ENCODE data around the gene KLHDC8A.
"Not testable (repeated sequence)": the region's sequence is repeated elsewhere in the genome, so short reads cannot be mapped to it uniquely, and the experiment has no call there.

The KLHDC8A gene

GRCh38 chr1:205370780-205371179 is 14.1 kb upstream of the KLHDC8A start:
- no peak for DNase-seq

DNA sequence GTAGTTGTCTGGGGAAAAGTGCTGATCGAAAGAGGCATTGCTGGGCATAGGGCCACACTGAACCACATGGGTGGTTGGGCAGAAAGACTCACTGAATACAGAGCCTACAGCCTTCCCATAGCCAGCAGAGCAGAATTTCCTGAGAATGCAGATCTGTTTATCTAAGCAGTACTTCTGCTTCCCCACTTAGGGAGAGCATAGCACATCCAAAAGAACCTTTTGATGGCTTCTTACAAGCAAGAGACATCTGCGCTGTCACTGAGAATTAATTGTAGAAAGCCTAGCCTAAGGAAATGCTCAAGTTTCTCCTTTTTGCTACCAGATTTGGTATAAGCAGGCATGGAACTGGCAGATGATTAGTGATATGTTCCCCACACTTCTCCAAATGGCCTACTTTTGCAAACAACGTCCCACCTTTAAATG is 13.0 kb upstream of the KLHDC8A start:
- DNase-seq, result no peak

DNA sequence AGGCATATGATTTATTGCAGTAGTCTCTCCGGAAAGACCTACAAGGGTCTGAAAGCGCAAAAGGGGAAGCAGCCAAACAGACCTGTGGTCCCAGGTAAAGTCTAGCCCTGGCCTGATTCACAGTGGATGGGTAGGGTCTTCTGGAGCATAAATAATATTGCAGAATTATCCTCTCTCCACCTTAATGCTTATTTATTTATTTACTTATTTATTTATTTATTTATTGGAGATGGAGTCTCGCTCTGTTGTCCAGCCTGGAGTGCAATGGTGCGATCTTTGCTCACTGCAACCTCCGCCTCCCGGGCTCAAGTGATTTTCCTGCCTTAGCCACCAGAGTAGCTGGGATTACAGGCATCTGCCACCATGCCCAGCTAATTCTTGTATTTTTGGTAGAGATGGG is 11.8 kb upstream of the KLHDC8A start:
- no peak for DNase-seq

DNA sequence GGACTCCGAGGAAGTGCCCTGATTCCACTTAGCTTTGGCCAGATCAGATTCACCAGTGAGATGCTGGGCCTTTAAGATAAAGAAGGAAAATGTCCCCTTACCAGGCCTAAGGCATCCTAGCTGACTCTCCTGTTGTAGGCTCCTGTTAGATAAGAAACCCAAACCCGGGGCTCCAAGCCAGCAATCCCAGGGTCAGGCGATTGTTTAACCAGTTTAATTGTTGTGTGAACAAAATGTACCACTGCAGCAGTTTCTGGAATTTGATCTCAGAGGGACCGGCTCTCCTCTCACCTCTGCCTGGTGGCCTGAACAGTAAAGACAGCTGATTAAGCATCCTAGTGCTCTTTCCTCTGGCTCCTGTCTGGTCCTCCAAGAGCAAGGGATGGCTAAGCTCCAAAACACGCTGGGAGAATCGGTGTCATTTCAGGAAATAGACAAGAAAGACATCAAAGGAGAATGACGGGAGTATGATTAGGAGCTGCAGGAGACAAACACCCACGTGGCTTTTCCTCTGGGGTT is 9.3 kb upstream of the KLHDC8A start:
- no peak for DNase-seq

- not testable (repeated sequence) for DNase-seq
These were observed 8.4 kb upstream of the KLHDC8A start for GRCh38 chr1:205365086-205365485.

- DNase-seq, result no peak
These were observed 4.2 kb upstream of the KLHDC8A start for GRCh38 chr1:205360891-205361290.

GRCh38 chr1:205359771-205360565 is 3.2 kb upstream of the KLHDC8A start:
- no peak for DNase-seq

DNA sequence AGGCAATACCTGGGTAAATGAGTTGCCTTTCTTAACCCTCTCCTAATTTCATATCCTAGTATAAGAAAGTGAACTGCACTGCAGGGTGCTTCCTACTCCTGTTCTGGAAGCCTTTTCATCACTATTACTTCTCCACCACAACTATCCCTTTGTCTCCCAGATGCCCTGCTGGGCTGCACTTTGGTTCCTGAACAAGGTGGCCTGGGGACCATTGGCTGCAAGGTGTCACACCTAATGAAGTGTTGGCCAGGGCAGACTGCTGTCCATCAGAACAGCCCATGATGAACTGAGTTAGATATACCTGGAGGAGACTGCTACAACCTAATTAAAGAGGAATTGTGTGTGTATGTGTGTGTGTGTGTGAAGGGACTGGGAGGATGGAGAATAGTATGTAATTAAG is 1.9 kb upstream of the KLHDC8A start:
- DNase-seq, result no peak

- DNase-seq, result no peak
These were observed 845 bp upstream of the KLHDC8A start for GRCh38 chr1:205357567-205357966.

DNA sequence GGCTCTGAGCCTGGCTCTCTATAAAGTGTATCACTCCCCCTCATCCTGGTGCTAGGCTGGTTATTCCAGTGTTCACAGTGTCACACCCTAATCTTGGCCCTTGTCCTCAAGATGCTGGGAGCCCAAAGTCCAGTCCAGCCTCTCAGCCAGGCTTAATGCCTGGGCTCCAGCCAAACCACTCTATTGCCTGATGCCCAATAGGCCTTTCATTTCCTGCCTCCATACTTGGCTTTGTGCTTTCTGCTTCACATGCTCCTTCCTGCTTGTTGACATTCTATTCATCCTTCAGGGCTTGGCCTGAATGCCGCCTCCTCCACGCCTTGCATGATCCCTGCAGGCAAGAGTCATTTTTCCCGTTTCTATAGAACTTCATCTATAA is 1.7 kb downstream of the KLHDC8A start:
- no peak for DNase-seq

- peak; percentile 42 to 71 for DNase-seq
These were observed 2.3 kb downstream of the KLHDC8A start for GRCh38 chr1:205354259-205355074.

GRCh38 chr1:205353612-205354011 is 3.1 kb downstream of the KLHDC8A start:
- DNase-seq, result no peak

DNA sequence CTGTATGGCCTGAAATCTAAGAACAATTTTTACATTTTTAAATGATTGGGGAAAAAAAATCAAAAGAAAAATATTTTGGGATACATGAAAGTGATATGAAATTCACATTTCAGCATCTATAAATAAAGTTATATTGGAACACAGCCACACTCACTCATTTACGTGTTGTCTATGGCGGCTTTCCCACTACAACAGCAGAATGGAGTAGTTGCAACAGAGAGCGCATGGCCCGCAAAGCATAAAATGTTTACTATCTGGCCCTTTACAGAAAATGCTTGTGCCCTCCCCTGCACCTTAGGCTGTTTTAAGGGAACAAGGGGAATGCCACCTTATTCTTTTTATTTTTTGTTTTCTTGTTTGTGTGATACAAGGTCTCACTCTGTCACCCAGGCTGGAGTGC is 3.5 kb downstream of the KLHDC8A start:
- no peak for DNase-seq

DNA sequence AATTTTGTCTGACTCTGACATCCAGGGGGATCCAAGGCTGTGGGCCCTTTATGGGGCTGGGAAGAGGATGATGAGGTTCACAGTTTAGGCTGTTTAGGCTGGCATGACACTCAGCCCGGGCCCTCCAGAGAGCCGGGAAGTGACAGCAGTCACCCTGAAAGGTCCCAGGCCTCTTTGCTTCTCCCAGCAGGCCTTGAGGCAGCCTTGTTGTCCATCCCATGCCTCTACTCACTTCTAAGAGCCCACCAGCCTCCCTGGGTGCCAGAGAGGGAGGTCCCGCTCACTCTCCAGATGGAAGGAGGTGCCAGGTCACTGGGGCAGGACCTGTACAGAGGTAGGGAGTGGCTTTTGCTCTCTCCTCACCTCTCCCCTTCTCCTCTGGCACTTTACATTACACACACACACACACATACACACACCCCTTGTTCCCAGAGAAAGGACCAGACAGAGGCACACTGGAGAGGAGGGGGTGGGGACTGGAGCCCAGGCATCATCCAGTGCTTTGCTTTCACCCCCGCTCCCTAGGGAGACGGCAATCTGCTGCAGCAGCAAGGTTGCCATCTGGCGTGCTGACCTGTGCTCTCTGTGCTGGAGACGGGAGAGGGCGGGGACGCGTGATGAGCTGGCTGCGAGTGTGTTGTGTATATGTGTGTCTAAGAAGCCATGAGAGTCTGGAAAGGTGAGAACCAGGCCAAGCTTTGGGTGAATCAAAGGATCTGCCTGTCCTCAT is 4.6 kb downstream of the KLHDC8A start:
- no peak for DNase-seq

DNA sequence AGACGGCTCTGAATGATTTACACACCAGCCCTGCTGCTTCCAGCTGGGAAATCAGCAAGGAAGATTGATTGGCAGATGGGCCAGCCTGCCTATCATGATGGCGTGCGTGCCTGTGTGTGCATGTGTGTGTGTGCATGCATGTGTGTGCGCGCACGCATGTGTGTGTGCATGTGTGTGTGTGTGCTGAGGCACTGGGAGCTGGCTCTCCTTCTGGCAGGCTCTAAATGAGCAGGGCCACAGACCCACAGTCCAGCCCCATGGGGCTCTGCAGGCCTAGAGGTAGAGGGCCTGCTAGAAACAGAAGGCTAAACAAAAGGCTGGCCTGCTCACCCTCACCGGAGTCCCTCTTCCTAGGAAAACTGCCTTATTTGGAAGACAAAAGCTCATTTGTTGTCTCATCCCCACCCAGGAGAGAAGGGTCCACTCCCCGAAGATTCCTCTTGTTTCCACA is 6.0 kb downstream of the KLHDC8A start:
- DNase-seq, result no peak

GRCh38 chr1:205350124-205350523 is 6.6 kb downstream of the KLHDC8A start:
- no peak for DNase-seq

- no peak for DNase-seq
These were observed 7.9 kb downstream of the KLHDC8A start for GRCh38 chr1:205348554-205349487.

GRCh38 chr1:205346956-205347574 is 9.7 kb downstream of the KLHDC8A start:
- DNase-seq, result no peak

- DNase-seq, result no peak
These were observed 11.0 kb downstream of the KLHDC8A start for GRCh38 chr1:205345761-205346160.

GRCh38 chr1:205344066-205344928 is 12.4 kb downstream of the KLHDC8A start:
- no peak for DNase-seq
